ENCODE results near the gene C11orf54. TPM values are rescaled to one million over a fixed set of nuclear protein-coding genes. Genes with fewer than 3 reads are reported as not detected.
A peak's percentile ranks its signal among the peaks of the same experiment; 100 is the strongest.

Gene C11orf54
- total RNA-seq, result 10 to 100 TPM; 33.8 to 81.4 (median 45.4) TPM

- Histone ChIP-seq H3K4me3 (peak within 1 kb of the TSS; percentile 74 to 84), H3K27ac (peak within 1 kb of the TSS; percentile 93 to 99 (median 96)), H3K36me3 (peaks cover 0 to 36% of the 10 kb centered on the region in 2 donors), H3K9me3 (no peaks in the 10 kb centered on the region), H3K4me1 (peaks cover 20 to 74% (median 22%) of the 10 kb centered on the region in 3 donors), H3K27me3 (no peaks in the 10 kb centered on the region)
- 0% methylated on average over 6 to 18 of the region's 65 CpGs for WGBS, 2 donors (ENCODE audit: low coverage in 1 of 2)
- ATAC-seq, result peak; percentile 97
- TF ChIP-seq EP300 (IDR thresholded peaks at IDR 0.05), result no peak
- TF ChIP-seq POLR2AphosphoS5 (IDR thresholded peaks at IDR 0.05), result peak; percentile 99
- TF ChIP-seq, protein P1, sequence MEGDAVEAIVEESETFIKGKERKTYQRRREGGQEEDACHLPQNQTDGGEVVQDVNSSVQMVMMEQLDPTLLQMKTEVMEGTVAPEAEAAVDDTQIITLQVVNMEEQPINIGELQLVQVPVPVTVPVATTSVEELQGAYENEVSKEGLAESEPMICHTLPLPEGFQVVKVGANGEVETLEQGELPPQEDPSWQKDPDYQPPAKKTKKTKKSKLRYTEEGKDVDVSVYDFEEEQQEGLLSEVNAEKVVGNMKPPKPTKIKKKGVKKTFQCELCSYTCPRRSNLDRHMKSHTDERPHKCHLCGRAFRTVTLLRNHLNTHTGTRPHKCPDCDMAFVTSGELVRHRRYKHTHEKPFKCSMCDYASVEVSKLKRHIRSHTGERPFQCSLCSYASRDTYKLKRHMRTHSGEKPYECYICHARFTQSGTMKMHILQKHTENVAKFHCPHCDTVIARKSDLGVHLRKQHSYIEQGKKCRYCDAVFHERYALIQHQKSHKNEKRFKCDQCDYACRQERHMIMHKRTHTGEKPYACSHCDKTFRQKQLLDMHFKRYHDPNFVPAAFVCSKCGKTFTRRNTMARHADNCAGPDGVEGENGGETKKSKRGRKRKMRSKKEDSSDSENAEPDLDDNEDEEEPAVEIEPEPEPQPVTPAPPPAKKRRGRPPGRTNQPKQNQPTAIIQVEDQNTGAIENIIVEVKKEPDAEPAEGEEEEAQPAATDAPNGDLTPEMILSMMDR (IDR thresholded peaks at IDR 0.05), result peak in 1 of 4 experiments; percentile 34
- peak; percentile 90 to 91 for TF ChIP-seq POLR2A (IDR thresholded peaks at IDR 0.05)
Measured at GRCh38 chr11:93741094-93741881, at the start of gene C11orf54, which contains the start of gene TAF1D. Gene C11orf54 (plus strand): TSS chr11:93741672. CDS start chr11:93747394, 5,722 bp downstream. Gene TAF1D (minus strand): TSS chr11:93741495. CDS start chr11:93739304, 2,191 bp downstream.

DNA sequence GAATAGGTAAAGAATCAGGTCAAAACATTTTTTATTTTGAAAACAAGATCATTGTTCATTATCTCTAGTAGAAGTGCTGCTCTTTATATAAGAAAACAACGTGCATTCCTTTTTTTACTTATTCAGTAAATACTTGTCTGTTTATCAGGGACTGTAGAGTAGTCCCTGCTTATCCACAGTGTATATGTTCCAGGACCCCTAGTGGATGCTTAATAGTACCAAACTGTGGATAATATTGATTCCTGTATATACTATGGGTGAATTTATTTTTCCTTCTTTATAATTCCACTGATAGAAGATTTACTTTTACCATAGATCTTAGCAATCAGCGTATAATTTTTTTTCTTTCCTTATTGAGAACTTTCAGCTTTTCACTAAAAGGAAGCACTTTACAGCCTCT, 47.4 kb upstream of the C11orf54 start:
- H3K4me3 ChIP-seq, result no peak overlapping the region
- no peak for ATAC-seq
- H3K27ac ChIP-seq, result no peak overlapping the region
- TF ChIP-seq POLR2A (IDR thresholded peaks at IDR 0.05), result no peak
- TF ChIP-seq, protein P1 (IDR thresholded peaks at IDR 0.05), result no peak
- TF ChIP-seq POLR2AphosphoS5 (IDR thresholded peaks at IDR 0.05), result no peak
- TF ChIP-seq EP300 (IDR thresholded peaks at IDR 0.05), result no peak
- 83 to 89% methylated on average over 2 of the region's 2 CpGs for WGBS, 2 donors (ENCODE audit: low coverage in 1 of 2)
- H3K27me3 ChIP-seq, result no peaks in the 10 kb centered on the region
- H3K36me3 ChIP-seq, result peaks cover 5 to 98% of the 10 kb centered on the region in 2 donors
- no peaks in the 10 kb centered on the region for H3K9me3 ChIP-seq
- H3K4me1 ChIP-seq, result no peaks in the 10 kb centered on the region

DNA sequence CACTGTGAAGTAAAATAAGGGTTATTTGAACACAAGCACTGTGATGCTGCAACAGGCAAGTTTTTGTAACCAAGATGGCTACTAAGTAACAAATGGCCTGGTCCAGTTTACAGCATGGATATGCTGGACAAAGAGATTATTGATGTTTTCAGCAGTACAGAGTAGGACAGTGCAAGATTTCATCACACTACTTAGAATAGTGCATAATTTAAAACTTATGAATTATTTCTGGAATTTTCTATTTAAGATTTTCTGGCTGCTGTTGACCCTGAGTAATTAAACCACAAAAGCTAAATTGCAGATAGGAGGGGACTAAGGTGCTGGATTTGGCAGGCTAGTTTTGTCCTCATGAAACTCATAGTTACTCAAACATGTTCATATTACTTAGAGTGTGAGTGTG, 46.9 kb upstream of the C11orf54 start:
- no peaks in the 10 kb centered on the region for H3K27me3 ChIP-seq
- no peaks in the 10 kb centered on the region for H3K9me3 ChIP-seq
- H3K4me3 ChIP-seq, result no peak overlapping the region
- H3K27ac ChIP-seq, result no peak overlapping the region
- ATAC-seq, result no peak
- no peaks in the 10 kb centered on the region for H3K4me1 ChIP-seq
- H3K36me3 ChIP-seq, result peaks cover 5 to 98% of the 10 kb centered on the region in 2 donors
- TF ChIP-seq POLR2AphosphoS5 (IDR thresholded peaks at IDR 0.05) (no peak), POLR2A (IDR thresholded peaks at IDR 0.05) (no peak), EP300 (IDR thresholded peaks at IDR 0.05) (no peak)
- TF ChIP-seq, protein P1 (IDR thresholded peaks at IDR 0.05), result no peak

GRCh38 chr11:93697611-93698010, 43.9 kb upstream of the C11orf54 start:
- no peak overlapping the region for H3K27ac ChIP-seq
- ATAC-seq, result no peak
- H3K36me3 ChIP-seq, result peaks cover 5 to 98% of the 10 kb centered on the region in 2 donors
- no peak overlapping the region for H3K4me3 ChIP-seq
- WGBS, 2 donors (ENCODE audit: low coverage in 1 of 2), result 91 to 94% methylated on average over 4 of the region's 4 CpGs
- H3K9me3 ChIP-seq, result no peaks in the 10 kb centered on the region
- TF ChIP-seq POLR2A (IDR thresholded peaks at IDR 0.05) (no peak), EP300 (IDR thresholded peaks at IDR 0.05) (no peak), POLR2AphosphoS5 (IDR thresholded peaks at IDR 0.05) (no peak)
- TF ChIP-seq, protein P1 (IDR thresholded peaks at IDR 0.05), result no peak
- H3K27me3 ChIP-seq, result no peaks in the 10 kb centered on the region
- no peaks in the 10 kb centered on the region for H3K4me1 ChIP-seq

- H3K9me3 ChIP-seq, result no peaks in the 10 kb centered on the region
- no peak for ATAC-seq
- WGBS, 2 donors (ENCODE audit: low coverage in 1 of 2), result 60 to 78% methylated on average over 2 of the region's 3 CpGs
- no peak overlapping the region for H3K27ac ChIP-seq
- H3K4me1 ChIP-seq, result no peaks in the 10 kb centered on the region
- peaks cover 5 to 97% of the 10 kb centered on the region in 2 donors for H3K36me3 ChIP-seq
- H3K27me3 ChIP-seq, result no peaks in the 10 kb centered on the region
- no peak overlapping the region for H3K4me3 ChIP-seq
- TF ChIP-seq, protein P1 (IDR thresholded peaks at IDR 0.05), result no peak
- TF ChIP-seq EP300 (IDR thresholded peaks at IDR 0.05) (no peak), POLR2AphosphoS5 (IDR thresholded peaks at IDR 0.05) (no peak), POLR2A (IDR thresholded peaks at IDR 0.05) (no peak)
Measured at GRCh38 chr11:93700830-93701229, 40.6 kb upstream of the C11orf54 start.
